COR-L47 (cell line): ENCODE data around the gene AGBL5.
"Not testable (repeated sequence)": the region's sequence is repeated elsewhere in the genome, so short reads cannot be mapped to it uniquely, and the experiment has no call there.

Source experiments
- DNase-seq: peaks from one replicate; lab custom pipeline; 2025; lab: John Stamatoyannopoulos, UW

Gene AGBL5

DNA sequence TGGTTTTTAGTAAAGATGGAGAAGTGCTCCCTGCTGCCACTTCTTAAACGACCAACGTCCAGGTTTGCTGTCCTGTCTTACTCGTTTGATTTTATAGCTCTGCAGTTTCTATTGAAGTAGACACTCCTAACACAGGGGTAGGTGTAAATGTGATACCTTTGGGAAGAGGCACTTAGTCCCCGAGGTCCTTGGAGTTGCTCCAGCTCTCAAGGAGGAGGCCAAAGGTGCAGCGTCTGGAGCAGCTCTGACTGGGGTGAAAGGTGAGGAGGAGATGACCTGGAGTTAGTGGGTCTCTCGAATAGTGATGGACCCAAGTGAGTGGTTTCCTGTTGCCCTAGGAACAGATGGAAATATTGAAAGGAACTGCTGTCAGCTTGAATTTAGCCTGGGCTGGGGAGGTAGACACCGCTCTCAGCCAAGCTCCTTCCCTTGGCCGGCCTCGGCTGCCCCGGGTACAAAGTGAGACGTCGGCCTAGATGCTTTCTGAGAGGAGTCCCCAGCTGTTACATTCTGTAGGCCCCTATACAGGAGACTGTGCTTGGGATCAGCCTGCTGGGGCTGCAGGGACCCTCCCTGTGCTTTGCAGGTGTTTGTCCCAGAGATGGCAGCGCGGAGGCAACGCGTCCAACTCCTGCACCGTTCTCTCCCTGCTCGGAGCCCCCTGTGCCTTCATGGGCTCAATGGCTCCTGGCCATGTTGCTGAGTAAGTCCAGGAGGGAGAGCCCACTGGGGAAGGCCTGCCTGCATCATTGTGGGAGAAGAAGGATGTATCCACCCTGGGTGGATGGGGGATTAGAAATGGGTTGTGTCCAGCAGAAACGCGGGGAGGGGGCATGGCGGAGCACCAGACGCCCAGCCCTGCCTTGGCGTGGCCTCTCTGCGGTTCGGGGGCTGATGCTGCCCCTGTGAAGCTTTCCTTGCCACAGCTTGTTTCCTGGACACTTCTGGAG is 40.6 kb downstream of the AGBL5 start:
- no peak for DNase-seq

- no peak for DNase-seq
These were observed 41.4 kb downstream of the AGBL5 start for GRCh38 chr2:27092696-27093429.

GRCh38 chr2:27093430-27094352 is 42.2 kb downstream of the AGBL5 start:
- no peak for DNase-seq

- DNase-seq: no peak
These were observed 43.0 kb downstream of the AGBL5 start for GRCh38 chr2:27094353-27094984.

GRCh38 chr2:27095427-27095744 is 43.9 kb downstream of the AGBL5 start:
- no peak for DNase-seq

- peak; percentile 39 for DNase-seq
These were observed 44.5 kb downstream of the AGBL5 start for GRCh38 chr2:27095745-27096651.

- DNase-seq: no peak
These were observed 45.4 kb downstream of the AGBL5 start for GRCh38 chr2:27096748-27097297.

DNA sequence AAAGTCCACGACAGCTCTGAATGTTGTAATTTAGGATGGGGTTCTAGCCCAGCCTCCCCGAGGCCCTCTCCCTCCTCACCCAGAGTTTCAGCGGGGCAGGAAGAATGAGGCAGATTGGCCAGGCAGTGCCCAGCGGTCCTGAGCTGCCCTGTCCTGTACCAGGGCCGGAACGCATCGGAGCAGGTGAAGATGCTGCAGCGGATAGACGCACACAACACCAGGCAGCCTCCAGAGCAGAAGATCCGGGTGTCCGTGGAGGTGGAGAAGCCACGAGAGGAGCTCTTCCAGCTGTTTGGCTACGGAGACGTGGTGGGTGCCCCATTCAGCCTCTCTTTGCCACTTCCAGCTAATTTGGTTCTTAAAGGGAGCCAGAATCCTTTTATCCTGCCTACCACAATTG is 45.9 kb downstream of the AGBL5 start:
- DNase-seq: no peak

DNA sequence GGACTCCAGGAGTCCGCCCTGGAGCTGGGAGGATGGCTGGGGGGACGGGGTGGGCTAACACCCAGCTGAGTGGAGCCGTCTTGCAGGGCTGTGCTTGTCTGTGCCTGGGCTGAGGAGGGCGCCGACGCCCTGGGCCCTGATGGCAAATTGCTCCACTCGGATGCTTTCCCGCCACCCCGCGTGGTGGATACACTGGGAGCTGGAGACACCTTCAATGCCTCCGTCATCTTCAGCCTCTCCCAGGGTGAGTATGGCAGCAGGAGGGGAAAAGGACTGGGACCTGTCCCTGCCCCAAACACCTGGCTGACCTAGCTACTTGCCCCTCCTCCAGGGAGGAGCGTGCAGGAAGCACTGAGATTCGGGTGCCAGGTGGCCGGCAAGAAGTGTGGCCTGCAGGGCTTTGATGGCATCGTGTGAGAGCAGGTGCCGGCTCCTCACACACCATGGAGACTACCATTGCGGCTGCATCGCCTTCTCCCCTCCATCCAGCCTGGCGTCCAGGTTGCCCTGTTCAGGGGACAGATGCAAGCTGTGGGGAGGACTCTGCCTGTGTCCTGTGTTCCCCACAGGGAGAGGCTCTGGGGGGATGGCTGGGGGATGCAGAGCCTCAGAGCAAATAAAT is 48.0 kb downstream of the AGBL5 start:
- DNase-seq: no peak

GRCh38 chr2:27100036-27100435 is 48.6 kb downstream of the AGBL5 start:
- DNase-seq: no peak

GRCh38 chr2:27102329-27102728 is 50.9 kb downstream of the AGBL5 start:
- DNase-seq: no peak

DNA sequence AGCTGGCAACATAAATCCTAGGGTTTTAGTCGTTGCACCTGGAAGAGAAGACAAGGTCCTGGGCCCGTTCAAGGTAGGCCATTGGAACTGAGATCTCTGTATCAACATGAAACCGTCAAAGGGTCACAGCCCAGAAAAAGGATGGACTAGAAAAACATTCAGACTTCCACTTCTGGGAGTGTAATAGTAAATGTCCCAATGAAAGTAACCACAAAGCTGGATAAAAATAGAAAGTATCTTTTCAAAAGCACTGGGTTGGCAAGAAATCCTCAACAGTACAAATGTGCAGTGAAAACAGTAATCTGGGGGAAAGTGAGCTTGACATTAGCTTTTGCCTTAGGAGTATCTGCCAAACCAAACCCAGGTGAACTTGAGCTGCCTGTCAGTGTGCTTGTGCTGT is 54.5 kb downstream of the AGBL5 start:
- DNase-seq: no peak

DNA sequence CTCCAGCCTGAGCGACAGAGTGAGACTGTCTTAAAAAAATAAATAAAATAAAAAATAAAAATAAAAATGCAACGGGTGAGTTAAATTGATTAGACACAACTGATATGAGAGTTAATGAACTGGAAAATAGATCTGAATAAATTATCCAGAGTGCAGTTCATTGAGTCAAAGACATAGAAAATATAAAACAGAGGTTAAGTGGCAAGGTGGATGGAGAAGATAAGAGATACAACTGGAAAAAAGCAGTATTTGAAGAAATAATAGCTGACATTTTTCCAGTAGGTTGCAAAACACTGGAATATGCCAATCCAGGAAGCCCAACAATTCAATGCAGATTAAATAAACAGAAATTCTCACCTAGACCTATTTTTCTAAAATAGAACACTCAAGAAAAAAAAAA is 56.8 kb downstream of the AGBL5 start:
- DNase-seq: no peak

- DNase-seq: no peak
These were observed 57.6 kb downstream of the AGBL5 start for GRCh38 chr2:27109083-27109482.

DNA sequence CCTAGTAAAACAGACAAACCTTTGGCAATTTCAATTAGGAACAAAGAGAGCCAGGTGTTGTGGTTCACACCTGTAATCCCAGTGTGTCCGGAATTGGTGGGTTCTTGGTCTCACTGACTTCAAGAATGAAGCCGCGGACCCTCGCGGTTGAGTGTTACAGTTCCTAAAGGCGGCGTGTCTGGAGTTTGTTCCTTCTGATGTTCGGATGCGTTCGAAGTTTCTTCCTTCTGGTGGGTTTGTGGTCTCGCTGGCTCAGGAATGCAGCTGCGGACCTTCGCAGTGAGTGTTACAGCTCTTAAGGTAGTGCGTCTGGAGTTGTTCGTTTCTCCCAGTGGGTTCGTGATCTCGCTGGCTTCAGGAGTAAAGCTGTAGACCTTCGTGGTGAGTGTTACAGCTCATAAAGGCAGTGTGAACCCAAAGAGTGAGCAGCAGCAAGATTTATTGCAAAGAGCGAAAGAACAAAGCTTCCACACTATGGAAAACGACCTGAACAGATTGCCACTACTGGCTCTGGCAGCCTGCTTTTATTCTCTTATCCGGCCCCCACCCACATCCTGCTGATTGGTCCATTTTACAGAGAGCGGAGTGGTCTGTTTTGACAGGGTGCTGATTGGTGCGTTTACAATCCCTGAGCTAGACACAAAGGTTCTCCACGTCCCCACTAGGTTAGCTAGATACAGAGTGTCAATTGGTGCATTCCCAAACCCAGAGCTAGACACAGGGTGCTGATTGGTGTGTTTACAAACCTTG is 59.3 kb downstream of the AGBL5 start:
- DNase-seq: not testable (repeated sequence)

- DNase-seq: not testable (repeated sequence)
These were observed 60.1 kb downstream of the AGBL5 start for GRCh38 chr2:27111392-27112078.

DNA sequence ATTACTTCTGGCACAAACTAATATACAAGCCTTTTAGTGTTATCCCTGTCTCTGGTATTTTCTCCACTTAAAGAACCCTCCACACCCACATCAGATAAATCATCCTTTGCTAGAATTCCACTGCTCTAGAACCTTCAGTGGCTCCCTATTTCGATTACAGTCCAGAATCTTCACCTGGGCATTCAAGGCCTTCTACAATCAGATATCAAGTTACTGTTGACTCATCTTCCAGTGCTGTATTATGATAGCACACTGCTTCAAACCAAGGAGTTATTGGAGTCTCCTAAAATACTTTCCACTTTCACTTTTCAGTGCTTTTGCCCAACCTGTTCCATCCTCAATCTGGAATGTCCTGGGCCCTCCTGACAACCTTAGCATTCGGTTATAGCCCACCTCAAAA is 64.1 kb downstream of the AGBL5 start:
- no peak for DNase-seq

DNA sequence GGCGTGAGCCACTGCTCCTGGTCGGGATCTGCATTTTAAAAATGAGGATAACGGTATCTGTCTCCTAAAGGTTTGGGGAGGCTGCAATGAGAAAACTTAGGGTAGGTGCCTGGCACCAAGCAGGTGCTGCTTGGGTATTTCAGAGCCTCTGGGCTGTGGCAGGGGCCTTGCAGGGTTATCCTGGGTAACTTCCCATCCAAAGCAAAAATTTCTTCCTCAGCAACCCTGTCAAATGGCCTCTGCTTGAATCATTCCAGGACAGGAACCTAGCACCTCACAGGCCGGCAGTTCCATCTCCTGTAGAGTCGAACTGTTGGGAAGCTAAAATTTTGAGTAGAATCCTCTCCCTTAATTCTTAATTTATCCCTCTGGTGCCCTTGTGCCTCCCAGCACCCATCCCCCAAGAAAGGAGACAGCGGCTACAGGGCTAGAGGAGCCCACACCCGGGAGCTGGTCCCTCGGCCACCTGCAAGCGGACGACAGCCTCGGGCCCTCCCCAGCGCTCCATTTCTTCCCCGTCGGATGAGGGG is 66.6 kb downstream of the AGBL5 start:
- DNase-seq: no peak
